ENCODE measurements around the gene ZNF860.

- no peak for TF ChIP-seq CTCF (IDR thresholded peaks at IDR 0.05)
- TF ChIP-seq CHD2 (IDR thresholded peaks at IDR 0.05; ENCODE audit: low read length, partially characterized antibody), result no peak
- TF ChIP-seq ZBTB33 (IDR thresholded peaks at IDR 0.05; ENCODE audit: borderline replicate concordance, low read depth), result no peak
- no peak for TF ChIP-seq RXRA (IDR thresholded peaks at IDR 0.05; ENCODE audit: borderline replicate concordance, low read depth)
- TF ChIP-seq ELF1 (IDR thresholded peaks at IDR 0.05), result no peak
- TF ChIP-seq POLR2AphosphoS5 (IDR thresholded peaks at IDR 0.05; ENCODE audit: low read depth, low read length), result no peak
- no peak for TF ChIP-seq REST (IDR thresholded peaks at IDR 0.05; ENCODE audit: low read depth, low read length)
- no peak for TF ChIP-seq RCOR1 (IDR thresholded peaks at IDR 0.05; ENCODE audit: low read length)
- no peak for TF ChIP-seq PBX3 (IDR thresholded peaks at IDR 0.05)
- TF ChIP-seq JUND (IDR thresholded peaks at IDR 0.05), result no peak
- no peak for TF ChIP-seq SMC3 (IDR thresholded peaks at IDR 0.05; ENCODE audit: low read depth, low read length)
These were observed 2.8 kb downstream of the ZNF860 start for GRCh38 chr3:31984321-31984720.
